ELF-1 (cell line): Measurements from ENCODE around the gene SH3GL2.

ENCODE experiments used
- DNase-seq: peaks from one replicate; pipeline ENCODE4 v3.0.0-alpha.2; 2016; ENCODE audit warnings: low read depth, low spot score

The SH3GL2 gene

GRCh38 chr9:17658237-17658636 is 79.4 kb downstream of the SH3GL2 start:
- no peak for DNase-seq

GRCh38 chr9:17660158-17660557 is 81.3 kb downstream of the SH3GL2 start:
- DNase-seq, result no peak

DNA sequence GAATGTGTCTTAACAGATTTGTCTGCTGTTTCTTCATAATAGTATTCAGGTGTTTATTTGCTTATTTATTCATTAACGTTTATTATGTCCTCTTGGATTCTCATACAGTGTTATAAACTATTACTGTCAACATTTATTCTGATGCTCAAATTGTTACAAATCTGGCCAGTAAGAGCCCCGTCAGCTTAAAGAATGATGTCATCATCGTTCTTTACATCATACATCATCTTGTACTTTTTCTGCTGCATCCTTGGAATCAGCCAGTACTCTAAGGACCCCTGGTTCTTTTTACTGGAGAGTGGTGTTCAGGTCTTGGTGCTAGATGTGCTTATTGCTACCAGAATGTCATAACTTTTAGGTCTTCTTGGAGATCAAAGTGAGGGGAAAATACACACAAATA is 86.6 kb downstream of the SH3GL2 start:
- no peak for DNase-seq

- DNase-seq, result no peak
Observed at GRCh38 chr9:17669206-17669605, 90.3 kb downstream of the SH3GL2 start.

GRCh38 chr9:17682684-17683083 is 103.8 kb downstream of the SH3GL2 start:
- DNase-seq, result no peak

DNA sequence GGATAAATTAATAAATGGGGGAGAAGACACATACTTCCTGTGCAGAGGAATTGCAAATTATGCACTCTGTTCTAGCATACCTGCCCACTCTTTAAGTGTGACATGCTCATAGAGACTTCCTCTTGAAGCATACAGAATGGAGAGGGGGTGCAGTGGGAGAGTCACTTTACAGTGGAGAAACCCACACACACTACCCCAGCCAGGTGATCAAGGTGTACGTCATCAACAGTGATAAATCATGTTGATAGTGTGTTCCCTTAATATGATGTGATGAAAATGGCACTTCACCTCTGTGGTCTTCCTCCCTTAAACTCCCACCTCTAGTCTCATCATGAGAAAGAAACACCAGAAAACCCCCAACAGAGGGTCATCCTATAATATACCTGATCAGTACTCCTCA is 110.0 kb downstream of the SH3GL2 start:
- no peak for DNase-seq

DNA sequence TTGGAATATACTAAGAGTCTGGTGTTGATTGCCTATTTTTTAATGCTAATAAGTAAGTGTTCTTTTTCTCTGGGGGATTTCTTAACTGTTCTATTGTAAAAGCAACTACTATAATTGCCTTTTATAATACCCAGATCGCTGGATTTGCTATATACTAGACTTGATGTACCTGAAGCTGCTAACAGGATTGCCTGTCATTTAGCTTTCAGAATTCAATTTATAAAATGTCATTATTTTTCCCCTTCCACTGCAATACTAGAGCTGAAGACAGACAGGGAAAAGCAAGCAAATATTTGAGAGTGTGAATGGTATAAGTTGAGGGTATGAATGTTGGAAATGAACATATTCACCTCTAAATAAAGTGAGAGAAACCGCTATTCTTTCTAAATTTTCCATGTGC is 115.5 kb downstream of the SH3GL2 start:
- DNase-seq, result no peak

DNA sequence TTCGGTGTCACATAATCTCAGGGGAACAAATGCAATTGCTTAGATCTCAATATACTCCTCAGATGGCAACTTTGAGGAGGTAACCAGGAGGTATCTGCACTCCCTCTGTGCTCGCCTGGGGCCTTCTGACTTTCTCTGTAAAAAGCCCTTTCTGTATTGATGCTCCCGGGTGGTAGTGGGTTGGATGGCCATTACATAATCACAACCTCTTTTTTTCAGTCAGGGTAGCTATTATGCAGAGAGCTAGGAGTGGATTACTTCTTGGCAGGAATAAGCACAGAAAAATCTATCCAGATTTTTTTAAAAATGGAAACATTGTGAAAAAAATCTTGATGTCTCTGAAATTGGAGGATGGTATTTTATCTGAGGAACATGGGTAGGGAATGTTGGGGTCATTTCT is 116.6 kb downstream of the SH3GL2 start:
- DNase-seq, result no peak

GRCh38 chr9:17699615-17700330 is 120.9 kb downstream of the SH3GL2 start:
- DNase-seq, result no peak

GRCh38 chr9:17706347-17706746 is 127.5 kb downstream of the SH3GL2 start:
- no peak for DNase-seq

- DNase-seq, result no peak
Observed at GRCh38 chr9:17719053-17719452, 140.2 kb downstream of the SH3GL2 start.

GRCh38 chr9:17721954-17722353 is 143.1 kb downstream of the SH3GL2 start:
- no peak for DNase-seq

DNA sequence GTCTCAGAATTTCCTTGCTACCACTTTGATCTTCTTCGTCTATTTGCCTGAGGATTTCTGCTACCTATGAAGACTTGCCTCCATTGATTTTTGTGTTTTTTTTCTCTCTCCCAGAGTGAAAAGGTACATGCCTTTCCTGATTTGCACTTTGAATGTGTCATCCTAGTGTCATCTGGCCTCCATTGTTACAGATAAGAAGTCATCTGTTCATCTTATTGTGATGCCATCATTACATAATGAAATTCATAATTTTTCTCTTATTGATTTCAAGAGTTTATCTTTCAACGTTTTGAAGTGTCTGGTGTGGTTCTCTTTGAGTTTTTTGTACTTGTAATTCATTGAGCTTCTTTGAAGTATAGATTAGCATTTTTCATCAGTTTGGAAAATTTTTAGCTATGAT is 144.8 kb downstream of the SH3GL2 start:
- no peak for DNase-seq

GRCh38 chr9:17725399-17726010 is 146.6 kb downstream of the SH3GL2 start:
- no peak for DNase-seq

GRCh38 chr9:17726298-17726697 is 147.4 kb downstream of the SH3GL2 start:
- DNase-seq, result no peak

DNA sequence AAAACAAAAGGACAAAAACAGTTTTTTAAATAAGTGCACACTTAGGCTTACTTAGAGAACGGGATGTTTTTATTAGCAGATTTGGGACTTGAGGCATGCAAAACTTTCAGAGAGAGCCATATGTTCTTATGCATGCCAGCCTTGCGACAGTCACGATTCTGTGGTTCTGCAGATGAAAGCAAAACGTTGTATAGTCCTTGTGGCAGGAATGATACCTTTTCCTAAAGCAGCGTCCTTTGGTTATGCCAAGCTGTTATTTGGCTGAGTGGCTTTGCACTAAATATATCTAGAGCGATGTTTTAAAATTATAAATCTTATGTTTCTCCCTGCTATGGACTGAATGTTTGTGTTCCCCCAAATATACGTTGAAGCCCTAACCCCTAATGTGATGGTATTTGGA is 152.0 kb downstream of the SH3GL2 start:
- no peak for DNase-seq

DNA sequence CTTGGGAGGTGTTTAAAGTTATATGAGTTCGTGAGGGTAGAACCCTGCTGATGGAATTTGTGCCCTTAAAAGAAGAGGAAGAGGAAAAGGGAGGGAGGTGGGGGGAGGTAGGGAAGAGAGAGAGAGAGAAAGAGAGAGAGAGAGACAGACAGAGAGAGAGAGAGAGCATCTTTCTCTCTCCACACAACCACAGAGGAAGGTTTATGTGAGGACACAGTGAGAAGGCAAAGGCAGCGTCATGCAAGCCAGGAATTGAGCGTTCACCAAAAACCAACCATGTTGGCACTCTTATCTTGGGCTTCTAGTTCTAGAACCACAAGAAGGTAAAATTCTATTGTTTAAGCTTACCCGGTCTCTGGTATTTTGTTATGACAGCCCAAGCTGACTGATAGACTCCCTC is 152.4 kb downstream of the SH3GL2 start:
- DNase-seq, result no peak

- DNase-seq, result no peak
Observed at GRCh38 chr9:17734674-17735073, 155.8 kb downstream of the SH3GL2 start.

GRCh38 chr9:17735859-17736258 is 157.0 kb downstream of the SH3GL2 start:
- DNase-seq, result no peak

DNA sequence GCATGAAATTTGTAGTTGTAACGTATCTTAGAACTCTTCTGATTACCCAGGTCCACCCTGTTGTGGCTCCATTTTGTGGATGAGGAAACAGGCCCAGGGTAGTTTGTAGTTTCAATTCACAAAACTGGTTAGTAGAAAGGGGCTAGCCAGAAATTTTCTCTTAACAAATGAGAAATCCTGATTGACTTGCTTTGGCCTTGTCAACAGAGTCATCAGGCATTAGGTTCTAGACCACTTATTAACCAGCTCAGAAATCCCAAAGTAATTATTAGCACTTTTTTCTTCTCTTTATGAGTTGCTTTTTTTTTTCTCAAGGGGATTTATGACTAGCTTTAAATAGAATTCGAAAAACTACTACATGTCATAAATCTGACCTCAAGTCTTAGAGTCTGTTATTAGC is 160.2 kb downstream of the SH3GL2 start:
- DNase-seq, result no peak

DNA sequence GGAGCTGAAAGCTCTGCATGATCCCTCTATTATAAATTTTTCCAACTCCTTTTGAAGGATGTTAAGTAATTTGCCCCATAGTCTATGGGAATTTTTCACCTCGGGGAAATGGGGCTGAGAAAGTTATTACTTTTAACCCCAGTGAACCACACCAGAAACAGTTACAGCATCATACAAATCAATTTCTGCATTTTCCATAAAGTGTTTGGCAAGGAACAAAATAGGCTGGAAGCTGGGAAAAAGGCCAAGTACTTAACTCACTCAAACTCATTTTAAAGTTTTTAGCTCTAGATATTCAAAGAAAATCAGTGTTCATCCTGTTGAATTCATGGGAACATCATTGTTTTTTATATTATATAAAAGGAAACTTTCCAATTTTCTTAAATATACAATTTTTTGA is 160.9 kb downstream of the SH3GL2 start:
- no peak for DNase-seq

- peak; percentile 8 for DNase-seq
Observed at GRCh38 chr9:17742067-17742466, 163.2 kb downstream of the SH3GL2 start.

DNA sequence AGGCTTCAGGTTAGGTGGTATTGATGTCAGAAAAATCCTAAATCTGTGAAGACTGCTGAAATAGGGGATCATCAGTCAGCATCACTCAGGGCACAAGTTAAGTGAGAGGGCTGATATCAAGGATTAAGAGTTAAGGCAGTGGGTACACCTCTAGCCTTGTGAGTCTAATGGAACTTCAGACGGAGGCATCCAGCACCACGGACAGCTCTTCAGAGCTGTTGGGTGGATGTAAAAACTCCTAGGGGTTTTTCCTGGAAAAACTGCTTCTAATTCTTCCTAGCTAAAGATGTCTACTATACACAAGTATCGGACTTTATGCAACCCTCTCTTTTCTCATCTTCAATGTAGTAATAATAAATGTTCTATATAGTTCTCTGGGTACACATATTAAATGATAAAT is 165.9 kb downstream of the SH3GL2 start:
- peak; percentile 3 for DNase-seq

DNA sequence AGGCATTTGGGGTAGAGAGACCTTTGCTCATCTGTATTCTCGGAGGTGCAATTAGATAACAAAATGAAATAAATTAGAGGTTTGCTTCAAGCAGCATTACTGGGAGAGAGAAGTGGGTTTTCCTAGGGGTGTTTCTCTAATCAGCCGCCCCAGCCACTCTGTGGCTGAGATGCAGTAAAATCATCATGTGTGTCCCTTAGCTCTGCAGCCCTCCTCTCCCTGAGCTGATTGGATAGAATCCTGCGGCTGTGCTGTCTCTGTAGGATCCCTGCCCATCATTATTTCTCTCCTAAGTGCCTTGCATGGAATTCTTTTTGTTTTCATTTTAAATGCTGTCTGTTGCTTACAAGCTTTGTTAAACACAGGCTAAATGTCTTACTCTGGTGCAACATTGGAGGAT is 171.4 kb downstream of the SH3GL2 start:
- no peak for DNase-seq
